CD14-positive monocyte (primary cell): ENCODE measurements around the gene SLC25A33. TPM values are rescaled to one million over a fixed set of nuclear protein-coding genes. Genes with fewer than 3 reads are reported as not detected.

Experiments
- DNase-seq, 3 donors: peaks; one replicate each; pipeline ENCODE4 v3.0.0-alpha.2; 2011 to 2022
- H2AFZ ChIP-seq: 2 replicates; pipeline ENCODE4 v1.6.0; 2012; ENCODE audit warnings: mild to moderate bottlenecking, low read depth, low read length, inconsistent platforms; ENCODE audit not compliant: insufficient read depth, poor library complexity, severe bottlenecking
- H3K27ac ChIP-seq, 2 donors: 1 replicate in 1 of 2; 2 replicates in 1 of 2; pipeline ENCODE4 v1.5.1; 2012 to 2013; ENCODE audit warnings: low read length in 2 of 2, control low read depth in 1 of 2, inconsistent platforms in 1 of 2, low read depth in 1 of 2, mild to moderate bottlenecking in 1 of 2
- H3K27me3 ChIP-seq, 2 donors: one replicate each; pipeline versions ENCODE4 v1.6.0 to v1.6.1; 2011 to 2013; ENCODE audit warnings: low read length in 2 of 2; ENCODE audit not compliant: control insufficient read depth in 2 of 2, insufficient read depth in 2 of 2
- H3K36me3 ChIP-seq, 2 donors: replicated peaks in 1 of 2; 1 replicate in 1 of 2; 2 replicates in 1 of 2; pipeline versions ENCODE4 v1.5.1 to v1.6.1; 2012 to 2013; ENCODE audit warnings: low read length in 2 of 2, control low read depth in 1 of 2, inconsistent platforms in 1 of 2, mild to moderate bottlenecking in 1 of 2; ENCODE audit not compliant: insufficient read depth in 2 of 2, control insufficient read depth in 1 of 2
- H3K4me1 ChIP-seq, 2 donors: 1 replicate in 1 of 2; 2 replicates in 1 of 2; pipeline versions ENCODE4 v1.5.1 to v1.6.1; 2012 to 2013; ENCODE audit warnings: low read length in 2 of 2, control low read depth in 1 of 2, inconsistent platforms in 1 of 2, mild to moderate bottlenecking in 1 of 2, moderate library complexity in 1 of 2; ENCODE audit not compliant: insufficient read depth in 2 of 2, control insufficient read depth in 1 of 2
- H3K4me2 ChIP-seq: replicated peaks from 2 replicates; pipeline ENCODE3; 2012; ENCODE audit warnings: low read length, moderate library complexity, mild to moderate bottlenecking; ENCODE audit not compliant: poor library complexity, severe bottlenecking; ENCODE audit errors: extremely low read depth
- H3K4me3 ChIP-seq, 3 experiments: fragments of 200-600 bp in 1 of 3; sonication (generic) in 1 of 3; replicated peaks in 1 of 3; 1 replicate in 2 of 3; 2 replicates in 1 of 3; pipeline ENCODE4 v1.5.1; 2011 to 2013; ENCODE audit warnings: low read length in 3 of 3, mild to moderate bottlenecking in 3 of 3, control low read depth in 2 of 3, low read depth in 2 of 3, inconsistent platforms in 1 of 3, moderate library complexity in 1 of 3
- H3K79me2 ChIP-seq: 2 replicates; pipeline ENCODE4 v1.6.0; 2012; ENCODE audit warnings: mild to moderate bottlenecking, control low read depth, inconsistent platforms, low read length, moderate library complexity; ENCODE audit not compliant: insufficient read depth
- H3K9ac ChIP-seq: 2 replicates; pipeline ENCODE4 v1.6.0; 2017; ENCODE audit warnings: low read length, mild to moderate bottlenecking; ENCODE audit not compliant: insufficient read depth, poor library complexity, severe bottlenecking
- H3K9me3 ChIP-seq, 2 donors: replicated peaks in 1 of 2; 1 replicate in 1 of 2; 2 replicates in 1 of 2; pipeline versions ENCODE4 v1.5.1 to v1.6.1; 2012 to 2013; ENCODE audit warnings: low read length in 2 of 2, control low read depth in 1 of 2; ENCODE audit not compliant: control insufficient read depth in 1 of 2, insufficient read depth in 1 of 2
- H4K20me1 ChIP-seq: 2 replicates; pipeline ENCODE4 v1.6.0; 2012; ENCODE audit warnings: mild to moderate bottlenecking, low read length, control low read depth, moderate library complexity; ENCODE audit not compliant: insufficient read depth
- H3K27ac Mint-ChIP-seq, 7 donors: one replicate each; pipeline ENCODE4 v1.8.0; 2020; ENCODE audit warnings: mild to moderate bottlenecking in 7 of 7, mixed read lengths in 7 of 7, moderate library complexity in 6 of 7, inconsistent platforms in 2 of 7
- H3K27me3 Mint-ChIP-seq, 3 donors: one replicate each; pipeline ENCODE4 v1.8.0; 2021 to 2022; ENCODE audit warnings: low read depth in 3 of 3, mild to moderate bottlenecking in 3 of 3, mixed read lengths in 3 of 3, moderate library complexity in 3 of 3, inconsistent platforms in 1 of 3
- H3K36me3 Mint-ChIP-seq, 2 donors: one replicate each; pipeline ENCODE4 v1.8.0; 2020; ENCODE audit warnings: mixed read lengths in 2 of 2, inconsistent platforms in 1 of 2, mild to moderate bottlenecking in 1 of 2
- H3K4me1 Mint-ChIP-seq: one replicate; pipeline ENCODE4 v1.8.0; 2020; ENCODE audit warnings: mild to moderate bottlenecking, mixed read lengths
- H3K4me3 Mint-ChIP-seq, 2 donors: one replicate each; pipeline ENCODE4 v1.8.0; 2020; ENCODE audit warnings: mild to moderate bottlenecking in 2 of 2, mixed read lengths in 2 of 2, moderate library complexity in 1 of 2
- H3K9me3 Mint-ChIP-seq, 7 donors: one replicate each; pipeline ENCODE4 v1.8.0; 2020 to 2022; ENCODE audit warnings: mixed read lengths in 7 of 7, mild to moderate bottlenecking in 6 of 7, moderate library complexity in 6 of 7, inconsistent platforms in 2 of 7
- WGBS: methylation state at CpG from one replicate; pipeline ENCODE4 v1.1.5; 2013; ENCODE audit warnings: missing lambda C conversion rate; ENCODE audit not compliant: insufficient coverage; 5-methylcytosine and 5-hydroxymethylcytosine counted together
- intact Hi-C, 2 donors: fragments of 100-400 bp; cut with micrococcal nuclease; formaldehyde crosslinking; loops; one replicate each; pipeline versions ENCODE4 v1.15.0 to v1.15.1; 2023
- polyA plus RNA-seq, 3 donors: library from polyadenylated mRNA; depleted of rRNA in 1 of 3; unstranded in 2 of 3; stranded (reverse) in 1 of 3; fragments of 300-500 nt in 2 of 3; fragments of >200 nt in 1 of 3; fragmentation: Illumina TruSeq in 2 of 3; gene quantifications; 1 replicate in 2 of 3; 2 replicates in 1 of 3; pipeline ENCODE4 v1.2.3, GENCODE V29; 2012 to 2021
- TF ChIP-seq, protein P1 (sequence below): fragments of 200-600 bp; IDR thresholded peaks from one replicate; pipeline ENCODE4 v1.8.0; 2022; ENCODE audit warnings: antibody characterized with exemption, mild to moderate bottlenecking

Gene SLC25A33
- polyA plus RNA-seq, 3 donors, result 2.3 to 6.4 (median 4.4) TPM

DNA sequence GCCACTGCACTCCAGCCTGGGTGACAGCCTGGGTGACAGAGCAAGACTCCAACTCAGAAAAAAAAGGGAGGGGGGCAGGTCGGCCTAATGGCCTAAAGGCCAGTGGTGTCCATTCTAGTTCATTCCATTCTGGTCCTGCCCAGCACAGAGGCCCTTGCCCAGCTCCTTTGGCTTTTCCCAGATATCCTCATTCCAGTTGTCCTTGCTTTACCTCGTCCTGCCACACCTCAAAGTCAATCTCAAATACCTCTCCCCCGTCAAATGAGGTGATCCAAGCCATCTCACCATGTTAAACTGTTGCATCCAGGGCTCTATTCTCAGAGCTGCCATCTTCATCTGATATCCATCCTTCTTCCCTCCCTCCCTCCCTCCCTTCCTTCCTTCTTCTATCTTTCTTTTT is 92.3 kb downstream of the SLC25A33 start:
- Mint-ChIP-seq H3K36me3 (peaks cover 0 to 6% of the 10 kb centered on the region in 2 donors), H3K9me3 (peaks cover 0 to 2% (median 0%) of the 10 kb centered on the region in 7 donors), H3K4me1 (peaks cover 60% of the 10 kb centered on the region), H3K27ac (no peak overlapping the region), H3K27me3 (peaks cover 0 to 3% (median 2%) of the 10 kb centered on the region in 3 donors), H3K4me3 (no peak overlapping the region)
- 83% methylated on average over 3 of the region's 3 CpGs for WGBS
- H3K9me3 ChIP-seq, result no peaks in the 10 kb centered on the region
- peaks cover 7% of the 10 kb centered on the region for H4K20me1 ChIP-seq
- no peak for DNase-seq
- H3K79me2 ChIP-seq, result peaks cover 52% of the 10 kb centered on the region
- no peak overlapping the region for H3K27ac ChIP-seq
- no peaks in the 10 kb centered on the region for H3K36me3 ChIP-seq
- H3K4me1 ChIP-seq, result peaks cover 63 to 76% of the 10 kb centered on the region in 2 donors
- H3K27me3 ChIP-seq, result no peaks in the 10 kb centered on the region
- H3K9ac ChIP-seq, result no peak overlapping the region
- H2AFZ ChIP-seq, result no peak overlapping the region
- TF ChIP-seq, protein P1, sequence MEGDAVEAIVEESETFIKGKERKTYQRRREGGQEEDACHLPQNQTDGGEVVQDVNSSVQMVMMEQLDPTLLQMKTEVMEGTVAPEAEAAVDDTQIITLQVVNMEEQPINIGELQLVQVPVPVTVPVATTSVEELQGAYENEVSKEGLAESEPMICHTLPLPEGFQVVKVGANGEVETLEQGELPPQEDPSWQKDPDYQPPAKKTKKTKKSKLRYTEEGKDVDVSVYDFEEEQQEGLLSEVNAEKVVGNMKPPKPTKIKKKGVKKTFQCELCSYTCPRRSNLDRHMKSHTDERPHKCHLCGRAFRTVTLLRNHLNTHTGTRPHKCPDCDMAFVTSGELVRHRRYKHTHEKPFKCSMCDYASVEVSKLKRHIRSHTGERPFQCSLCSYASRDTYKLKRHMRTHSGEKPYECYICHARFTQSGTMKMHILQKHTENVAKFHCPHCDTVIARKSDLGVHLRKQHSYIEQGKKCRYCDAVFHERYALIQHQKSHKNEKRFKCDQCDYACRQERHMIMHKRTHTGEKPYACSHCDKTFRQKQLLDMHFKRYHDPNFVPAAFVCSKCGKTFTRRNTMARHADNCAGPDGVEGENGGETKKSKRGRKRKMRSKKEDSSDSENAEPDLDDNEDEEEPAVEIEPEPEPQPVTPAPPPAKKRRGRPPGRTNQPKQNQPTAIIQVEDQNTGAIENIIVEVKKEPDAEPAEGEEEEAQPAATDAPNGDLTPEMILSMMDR, result no peak
- no peak overlapping the region for H3K4me2 ChIP-seq
- H3K4me3 ChIP-seq, result no peak overlapping the region
- intact Hi-C loops, result no loop called here

DNA sequence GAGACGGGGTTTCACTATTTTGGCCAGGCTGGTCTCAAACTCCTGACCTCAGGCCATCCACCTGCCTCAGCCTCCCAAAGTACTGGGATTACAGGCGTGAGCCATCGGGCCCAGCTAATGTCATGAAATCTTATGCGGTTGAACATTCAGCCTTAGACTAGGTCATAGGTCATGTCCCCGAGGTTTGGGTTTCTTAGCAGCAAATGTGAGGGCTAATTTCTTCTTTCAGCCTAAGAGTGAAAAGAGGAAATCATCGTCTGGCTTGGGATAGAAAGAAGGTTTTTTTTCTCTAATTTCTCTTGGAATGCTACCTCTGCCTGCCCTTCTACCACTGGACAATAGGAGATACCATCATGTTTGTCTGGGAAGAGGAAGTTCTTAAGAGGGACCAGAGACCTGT is 94.2 kb downstream of the SLC25A33 start:
- Mint-ChIP-seq H3K9me3 (peaks cover 0 to 8% (median 3%) of the 10 kb centered on the region in 7 donors), H3K4me1 (peaks cover 47% of the 10 kb centered on the region), H3K27me3 (peaks cover 0 to 5% (median 5%) of the 10 kb centered on the region in 3 donors), H3K4me3 (no peak overlapping the region), H3K27ac (peak overlapping the region in 3 of 7 donors; percentile 15 to 68 (median 68)), H3K36me3 (peaks cover 6% of the 10 kb centered on the region in 2 donors)
- peak overlapping the region; percentile 19 for H3K4me2 ChIP-seq
- no peaks in the 10 kb centered on the region for H3K36me3 ChIP-seq
- no peaks in the 10 kb centered on the region for H3K27me3 ChIP-seq
- no peak overlapping the region for H3K9ac ChIP-seq
- H2AFZ ChIP-seq, result no peak overlapping the region
- H3K79me2 ChIP-seq, result peaks cover 41% of the 10 kb centered on the region
- intact Hi-C loops, result no loop called here
- peaks cover 0 to 3% of the 10 kb centered on the region in 2 donors for H3K9me3 ChIP-seq
- TF ChIP-seq, protein P1, result no peak
- no peaks in the 10 kb centered on the region for H4K20me1 ChIP-seq
- no peak overlapping the region for H3K27ac ChIP-seq
- WGBS, result 53% methylated on average over 3 of the region's 6 CpGs
- peak in 2 of 3 donors; percentile 28 to 43 for DNase-seq
- H3K4me3 ChIP-seq, result no peak overlapping the region
- H3K4me1 ChIP-seq, result peaks cover 49 to 63% of the 10 kb centered on the region in 2 donors
